Fibroblast of villous mesenchyme (primary cell): Measurements from ENCODE around the gene RBBP6. TPM values are rescaled to one million over a fixed set of nuclear protein-coding genes. Genes with fewer than 3 reads are reported as not detected.

Experiments used
- DNase-seq: peaks from one replicate; pipeline ENCODE4 v3.0.0-alpha.2; 2010; ENCODE audit warnings: low read depth
- H3K4me3 ChIP-seq: 2 replicates; pipeline ENCODE4 v1.5.1; 2011; ENCODE audit warnings: low read depth, mild to moderate bottlenecking, low read length
- CTCF ChIP-seq: IDR thresholded peaks from 2 replicates; pipeline ENCODE4 v1.5.1; 2012; ENCODE audit warnings: low read depth, mild to moderate bottlenecking, low read length; ENCODE audit not compliant: insufficient read depth
- total RNA-seq: library from RNA; depleted of rRNA; stranded (reverse); fragments of >200 nt; gene quantifications from 2 replicates; pipeline ENCODE4 v1.2.3, GENCODE V29; 2012

RBBP6 gene
- total RNA-seq, 1 donor = 31.1 TPM

GRCh38 chr16:24577167-24577566 lies 37.8 kb downstream of the RBBP6 start:
- TF ChIP-seq CTCF = no peak
- no peak overlapping the region for H3K4me3 ChIP-seq
- no peak for DNase-seq

GRCh38 chr16:24580665-24581064 lies 41.3 kb downstream of the RBBP6 start:
- DNase-seq = peak; percentile 58
- H3K4me3 ChIP-seq = no peak overlapping the region
- TF ChIP-seq CTCF = peak; percentile 55

- TF ChIP-seq CTCF = no peak
- DNase-seq = no peak
- H3K4me3 ChIP-seq = no peak overlapping the region
These were observed 44.1 kb downstream of the RBBP6 start for GRCh38 chr16:24583494-24583893.

- H3K4me3 ChIP-seq = no peak overlapping the region
- DNase-seq = no peak
- TF ChIP-seq CTCF = no peak
These were observed 50.6 kb downstream of the RBBP6 start for GRCh38 chr16:24589997-24590396.

- no peak overlapping the region for H3K4me3 ChIP-seq
- no peak for TF ChIP-seq CTCF
- DNase-seq = no peak
These were observed 59.5 kb downstream of the RBBP6 start for GRCh38 chr16:24598777-24599437.

- TF ChIP-seq CTCF = no peak
- DNase-seq = no peak
- H3K4me3 ChIP-seq = no peak overlapping the region
These were observed 70.0 kb downstream of the RBBP6 start for GRCh38 chr16:24609417-24609739.
